Ovary (tissue), 3 donors: ENCODE data around the gene ANGPTL3.
"Not testable (repeated sequence)": the region's sequence is repeated elsewhere in the genome, so short reads cannot be mapped to it uniquely, and the experiment has no call there.

ENCODE experiments used
- EP300 ChIP-seq: sonication (generic); formaldehyde crosslinking; IDR thresholded peaks from one replicate; pipeline ENCODE4 v1.6.1; 2017; ENCODE audit warnings: antibody characterized with exemption
- POLR2A ChIP-seq: fragments of 450-650 bp; IDR thresholded peaks from one replicate; pipeline ENCODE4 v1.6.1; 2017; ENCODE audit warnings: antibody characterized with exemption, mild to moderate bottlenecking, moderate library complexity
- TF ChIP-seq, protein P1 (sequence below), 3 donors: fragments of 450-650 bp in 2 of 3; fragments of 200-600 bp in 1 of 3; IDR thresholded peaks; one replicate each; pipeline versions ENCODE4 v1.5.1 to v1.8.0; 2016 to 2022; ENCODE audit warnings: antibody characterized with exemption in 3 of 3, mild to moderate bottlenecking in 1 of 3
- donor health status: DM: no; HTN: no; CAD: no.

DNA sequence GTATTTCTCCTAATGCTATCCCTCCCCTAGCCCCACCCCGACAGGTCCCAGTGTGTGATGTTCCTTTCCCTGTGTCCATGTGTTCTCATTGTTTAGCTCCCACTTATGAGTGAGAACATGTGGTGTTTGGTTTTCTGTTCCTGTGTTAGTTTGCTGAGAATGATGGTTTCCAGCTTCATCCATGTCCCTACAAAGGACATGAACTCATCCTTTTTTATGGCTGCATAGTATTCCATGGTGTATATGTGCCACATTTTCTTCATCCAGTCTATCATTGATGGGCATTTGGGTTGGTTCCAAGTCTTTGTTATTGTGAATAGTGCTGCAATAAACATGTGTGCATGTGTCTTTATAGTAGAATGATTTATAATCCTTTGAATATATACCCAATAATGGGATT, 13.3 kb downstream of the ANGPTL3 start:
- TF ChIP-seq POLR2A, EP300: not testable (repeated sequence)
- TF ChIP-seq, protein P1, sequence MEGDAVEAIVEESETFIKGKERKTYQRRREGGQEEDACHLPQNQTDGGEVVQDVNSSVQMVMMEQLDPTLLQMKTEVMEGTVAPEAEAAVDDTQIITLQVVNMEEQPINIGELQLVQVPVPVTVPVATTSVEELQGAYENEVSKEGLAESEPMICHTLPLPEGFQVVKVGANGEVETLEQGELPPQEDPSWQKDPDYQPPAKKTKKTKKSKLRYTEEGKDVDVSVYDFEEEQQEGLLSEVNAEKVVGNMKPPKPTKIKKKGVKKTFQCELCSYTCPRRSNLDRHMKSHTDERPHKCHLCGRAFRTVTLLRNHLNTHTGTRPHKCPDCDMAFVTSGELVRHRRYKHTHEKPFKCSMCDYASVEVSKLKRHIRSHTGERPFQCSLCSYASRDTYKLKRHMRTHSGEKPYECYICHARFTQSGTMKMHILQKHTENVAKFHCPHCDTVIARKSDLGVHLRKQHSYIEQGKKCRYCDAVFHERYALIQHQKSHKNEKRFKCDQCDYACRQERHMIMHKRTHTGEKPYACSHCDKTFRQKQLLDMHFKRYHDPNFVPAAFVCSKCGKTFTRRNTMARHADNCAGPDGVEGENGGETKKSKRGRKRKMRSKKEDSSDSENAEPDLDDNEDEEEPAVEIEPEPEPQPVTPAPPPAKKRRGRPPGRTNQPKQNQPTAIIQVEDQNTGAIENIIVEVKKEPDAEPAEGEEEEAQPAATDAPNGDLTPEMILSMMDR (IDR thresholded peaks at IDR 0.05), result not testable (repeated sequence)
